ENCODE measurements around the gene PSMA4. TPM values are rescaled to one million over a fixed set of nuclear protein-coding genes. Genes with fewer than 3 reads are reported as not detected.
"Not testable (repeated sequence)": the region's sequence is repeated elsewhere in the genome, so short reads cannot be mapped to it uniquely, and the experiment has no call there.

Gene PSMA4
- polyA plus RNA-seq (ENCODE audit: insufficient read length): 116 TPM

DNA sequence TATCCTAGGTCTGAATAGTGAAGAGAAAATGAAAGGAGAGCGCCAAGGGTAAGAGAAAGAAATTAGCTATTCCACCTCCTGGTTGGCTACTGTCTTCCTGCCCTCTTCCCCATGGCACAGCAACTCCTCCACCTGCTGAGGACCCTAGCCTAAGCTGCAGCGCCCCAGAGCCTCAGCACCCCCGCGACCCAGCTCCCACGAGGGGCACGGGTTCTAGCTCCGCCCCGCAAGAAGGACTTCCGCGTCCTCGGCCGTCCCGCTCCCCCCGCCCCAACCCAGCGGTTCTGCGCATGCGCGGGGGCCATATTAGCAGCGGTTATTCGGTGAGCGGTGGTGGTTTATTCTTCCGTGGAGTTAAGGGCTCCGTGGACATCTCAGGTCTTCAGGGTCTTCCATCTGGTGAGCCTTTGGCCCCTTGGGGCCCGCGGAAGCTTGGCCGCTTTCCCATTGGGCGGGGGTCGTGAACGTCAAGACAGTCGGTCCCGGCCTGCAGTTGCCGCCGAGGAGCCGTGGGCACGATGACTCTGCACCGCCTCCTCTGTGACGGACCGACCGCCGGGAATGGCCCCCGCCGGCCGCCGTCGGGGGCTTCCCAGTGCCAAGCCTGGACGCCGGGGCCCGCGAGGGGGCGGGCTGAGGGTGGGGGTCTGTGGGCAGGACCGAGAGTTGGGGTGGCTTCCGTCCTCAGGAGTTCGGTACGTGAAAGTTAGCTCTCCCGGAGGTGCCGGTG, at the start of gene PSMA4:
Gene PSMA4, plus strand, starts transcription at position 304 of the 730 bp plus-strand sequence. CDS start 1,484 bp downstream, outside the sequence.
- DNase-seq: peak; percentile 94

- no peak for DNase-seq
These were observed 47.4 kb upstream of the PSMA4 start for GRCh38 chr15:78492872-78493271.

DNA sequence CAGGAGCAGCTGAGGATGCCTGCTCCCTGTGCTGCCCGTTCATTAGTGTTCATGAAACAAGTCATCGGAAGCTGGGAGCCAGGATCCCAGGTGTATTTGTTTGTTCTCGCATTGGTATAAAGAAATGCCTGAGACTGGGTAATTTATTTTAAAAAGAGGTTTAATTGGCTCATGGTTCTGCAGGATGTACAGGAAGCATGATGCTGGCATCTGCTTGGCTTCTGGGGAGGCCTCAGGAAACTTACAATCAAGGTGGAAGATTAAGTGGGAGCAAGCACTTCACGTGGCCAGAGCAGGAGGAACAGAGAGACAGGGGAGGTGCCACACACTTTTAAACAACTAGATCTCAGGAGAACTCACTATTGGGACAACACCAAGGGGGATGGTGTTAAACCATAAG, 38.4 kb upstream of the PSMA4 start:
- no peak for DNase-seq

GRCh38 chr15:78502641-78503040, 37.6 kb upstream of the PSMA4 start:
- DNase-seq: no peak

DNA sequence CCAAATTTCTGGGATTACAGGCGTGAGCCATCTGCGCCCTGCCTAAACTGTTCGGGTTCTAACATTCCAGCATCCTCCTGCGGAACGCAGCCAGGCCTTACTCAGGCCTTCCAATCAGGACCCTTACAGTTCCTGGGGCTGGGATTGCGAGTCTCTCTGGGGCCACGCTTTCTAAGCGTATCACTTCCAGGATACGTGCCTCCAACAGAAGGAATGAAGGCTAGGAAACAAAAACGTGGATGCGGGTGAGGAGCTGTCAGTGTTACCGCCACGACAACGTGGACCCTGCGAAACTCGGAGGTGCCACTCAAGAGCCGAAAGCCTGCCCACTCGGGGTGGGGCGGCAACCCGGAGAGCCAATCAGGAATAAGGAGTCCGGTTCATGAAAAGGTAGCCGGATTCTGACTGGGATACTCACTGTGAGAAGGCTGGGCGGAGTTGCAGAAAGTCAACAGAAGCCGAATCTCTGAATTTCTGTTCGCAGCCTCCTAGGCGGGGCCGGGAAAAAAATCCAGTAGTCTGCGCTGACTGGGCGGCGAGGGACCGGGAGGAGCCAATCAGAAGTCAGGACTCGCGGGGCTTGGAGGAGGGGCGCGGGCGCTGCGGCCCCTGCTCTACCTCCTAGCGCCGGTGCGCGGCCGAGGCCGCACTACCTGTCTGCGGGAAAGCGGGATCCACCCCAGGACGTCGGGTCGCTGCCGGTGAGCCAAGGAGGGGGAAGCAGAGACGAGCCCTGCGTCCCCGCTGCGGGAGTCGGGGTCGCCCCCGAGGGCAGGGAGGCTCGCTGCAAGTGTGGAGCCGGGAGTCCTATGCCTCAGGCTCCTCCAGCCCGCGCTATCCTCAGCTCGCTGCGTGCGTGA, 33.0 kb upstream of the PSMA4 start, which contains the start of gene HYKK:
Gene HYKK, plus strand, starts transcription at position 607 of the 860 bp plus-strand sequence. CDS start 5,512 bp downstream, outside the sequence.
- DNase-seq: peak; percentile 94

GRCh38 chr15:78507831-78508160, 32.4 kb upstream of the PSMA4 start:
- no peak for DNase-seq

DNA sequence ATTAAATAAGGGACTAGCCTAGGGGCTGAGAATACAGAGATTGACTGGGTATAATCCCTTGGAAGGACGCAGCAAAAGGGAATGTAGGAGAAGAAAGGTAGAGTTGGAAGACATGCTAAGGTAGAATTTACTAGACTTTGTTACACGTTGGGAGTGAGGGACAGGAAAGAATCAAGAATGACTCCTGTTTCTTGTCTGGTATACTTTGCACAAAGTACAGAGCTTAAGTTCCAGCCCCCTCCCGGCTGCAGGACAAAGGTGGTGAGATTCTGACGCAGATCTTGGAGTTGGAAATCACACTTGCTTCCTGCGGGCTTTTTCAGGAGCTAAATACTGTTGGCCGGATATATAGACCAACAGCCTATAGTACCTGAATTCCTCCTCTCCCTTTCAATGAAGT, 32.0 kb upstream of the PSMA4 start:
- no peak for DNase-seq

- no peak for DNase-seq
These were observed 30.4 kb upstream of the PSMA4 start for GRCh38 chr15:78509726-78510312.

DNA sequence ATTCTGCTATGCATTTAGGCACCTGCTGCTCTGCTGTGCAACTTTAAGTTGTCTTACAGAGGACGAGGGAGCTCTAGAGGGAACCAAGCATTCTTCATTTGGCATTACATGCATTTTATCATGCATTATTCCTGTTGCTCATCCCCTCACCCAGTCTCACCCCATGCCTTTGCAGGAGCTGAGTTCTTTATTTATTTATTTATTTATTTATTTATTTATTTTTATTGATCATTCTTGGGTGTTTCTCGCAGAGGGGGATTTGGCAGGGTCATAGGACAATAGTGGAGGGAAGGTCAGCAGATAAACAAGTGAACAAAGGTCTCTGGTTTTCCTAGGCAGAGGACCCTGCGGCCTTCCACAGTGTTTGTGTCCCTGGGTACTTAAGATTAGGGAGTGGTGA, 20.2 kb upstream of the PSMA4 start:
- not testable (repeated sequence) for DNase-seq

GRCh38 chr15:78524230-78524629, 16.0 kb upstream of the PSMA4 start:
- DNase-seq: no peak

DNA sequence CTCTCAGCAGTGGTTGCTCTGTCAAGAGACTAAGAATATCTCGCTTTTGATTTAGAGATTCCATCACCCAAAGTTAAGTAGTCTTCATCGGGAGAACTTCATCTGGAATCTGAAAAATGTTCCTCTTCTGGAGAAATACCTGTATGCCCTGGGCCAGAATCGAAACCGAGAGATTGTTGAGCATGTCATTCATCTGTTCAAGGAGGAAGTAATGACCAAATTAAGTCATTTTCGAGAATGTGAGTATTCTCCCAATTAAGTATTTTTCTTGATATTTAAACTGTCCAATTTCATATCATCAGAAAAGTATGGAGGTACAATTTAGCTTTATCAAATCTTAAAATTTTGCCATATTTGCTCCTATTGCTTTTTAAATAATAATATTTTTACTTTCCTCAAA, 12.9 kb upstream of the PSMA4 start:
- DNase-seq: no peak

DNA sequence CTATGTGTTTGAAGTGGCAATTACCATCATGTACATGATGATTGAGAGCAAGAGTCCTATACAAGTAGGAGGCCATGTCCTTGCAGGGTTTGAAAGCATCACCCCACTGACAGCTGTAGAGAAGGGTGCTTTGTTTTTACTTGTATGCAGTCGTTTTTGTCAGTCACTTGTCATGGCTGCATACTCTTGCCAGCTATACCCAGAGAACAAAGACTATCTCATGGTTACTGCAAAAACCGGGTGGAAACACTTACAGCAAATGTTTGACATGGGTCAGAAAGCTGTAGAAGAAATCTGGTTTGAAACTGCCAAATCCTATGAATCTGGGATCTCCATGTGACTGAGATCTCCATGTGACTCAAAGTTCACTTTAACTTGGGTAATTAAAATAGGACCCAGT, 6.9 kb upstream of the PSMA4 start:
- DNase-seq: no peak

- no peak for DNase-seq
These were observed 4.1 kb upstream of the PSMA4 start for GRCh38 chr15:78536134-78536533.

- DNase-seq: peak; percentile 45
These were observed 2.9 kb upstream of the PSMA4 start for GRCh38 chr15:78537266-78537905.

GRCh38 chr15:78538358-78538757, 1.9 kb upstream of the PSMA4 start:
- DNase-seq: no peak

DNA sequence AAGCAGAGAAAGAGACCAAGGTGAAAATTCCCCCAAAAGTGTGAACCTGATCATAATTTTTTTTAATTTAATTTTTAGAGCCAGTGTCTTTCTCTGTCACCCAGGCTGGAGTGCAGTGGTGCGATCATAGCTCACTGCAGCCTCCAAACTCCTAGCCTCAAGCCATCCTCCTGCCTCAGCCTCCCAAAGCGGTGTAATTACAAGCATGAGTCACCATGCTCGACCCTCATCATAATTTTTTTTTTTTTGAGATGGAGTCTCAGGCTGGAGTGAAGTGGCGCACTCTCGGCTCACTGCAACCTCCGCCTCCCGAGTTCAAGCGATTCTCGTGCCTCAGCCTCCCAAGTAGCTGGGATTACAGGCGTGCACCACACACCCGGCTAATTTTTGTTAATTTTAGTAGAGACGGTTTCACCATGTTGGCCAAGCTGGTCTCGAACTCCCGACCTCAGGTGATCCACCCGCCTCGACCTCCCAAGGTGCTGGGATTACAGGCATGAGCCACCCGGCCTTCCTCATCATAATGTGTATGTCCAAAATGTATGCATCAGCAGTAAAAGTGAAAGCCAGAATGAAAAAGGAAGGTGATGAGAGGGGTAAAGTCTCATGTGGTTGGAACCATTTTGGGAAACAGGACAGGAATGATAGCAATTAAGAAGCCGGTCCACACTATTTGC, 642 bp upstream of the PSMA4 start:
- DNase-seq: not testable (repeated sequence)

- no peak for DNase-seq
These were observed 863 bp downstream of the PSMA4 start for GRCh38 chr15:78540871-78541743.

DNA sequence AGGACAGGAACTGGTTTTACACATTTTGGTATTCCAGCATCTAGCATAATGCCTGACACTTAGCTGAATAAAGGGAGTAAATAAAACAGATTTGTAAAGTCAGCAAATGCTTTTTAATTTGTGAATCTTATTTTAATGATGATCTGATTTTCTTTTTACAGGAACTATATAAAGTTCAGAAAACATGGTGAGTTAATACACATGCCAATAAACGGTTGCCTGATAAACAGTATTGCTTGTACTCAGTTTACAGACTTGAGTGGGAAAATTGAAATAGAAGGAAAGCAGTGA, 1.4 kb downstream of the PSMA4 start:
- DNase-seq: no peak

DNA sequence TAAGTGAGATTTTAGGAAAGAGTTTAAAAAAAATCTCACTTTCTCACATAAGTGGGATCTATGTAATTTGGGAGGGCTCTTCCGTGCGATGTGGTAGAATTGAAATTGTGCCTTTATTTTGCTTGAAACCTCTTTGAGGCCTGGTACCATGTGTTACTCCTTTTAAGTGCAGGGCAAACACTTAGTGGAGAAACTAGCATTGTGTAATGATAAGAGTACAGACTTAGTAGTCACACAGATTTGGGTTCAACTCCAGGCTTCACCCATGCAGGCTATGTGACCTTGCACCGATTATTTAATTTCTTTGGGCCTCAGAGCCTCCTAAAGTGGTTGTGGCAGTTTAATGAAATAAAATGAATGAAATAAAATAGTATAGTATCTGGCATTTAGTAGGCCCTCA, 2.4 kb downstream of the PSMA4 start:
- no peak for DNase-seq

DNA sequence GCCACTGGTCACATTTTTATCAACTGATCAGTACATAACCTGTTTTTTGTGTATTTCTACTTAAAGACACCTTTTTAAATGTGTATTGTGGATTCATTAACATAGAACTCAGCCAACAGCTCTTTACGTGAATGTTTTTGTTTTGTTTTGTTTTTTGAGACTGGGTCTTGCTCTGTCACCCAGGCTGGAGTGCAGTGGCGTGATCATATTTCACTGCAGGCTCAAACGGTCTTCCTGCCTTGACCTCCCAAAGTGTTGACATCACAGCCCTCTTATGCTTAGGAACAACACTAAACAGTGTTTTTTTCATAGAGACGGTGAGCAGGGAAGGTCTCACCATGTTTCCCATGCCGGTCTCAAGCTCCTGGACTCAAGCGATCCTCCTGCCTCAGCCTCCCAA, 9.9 kb downstream of the PSMA4 start:
- no peak for DNase-seq

GRCh38 chr15:78550815-78551214, 10.6 kb downstream of the PSMA4 start:
- DNase-seq: no peak

GRCh38 chr15:78551902-78552301, 11.7 kb downstream of the PSMA4 start:
- no peak for DNase-seq
